Neural crest cell (in vitro differentiated cells): Measurements from ENCODE around the gene CFAP77. TPM values are rescaled to one million over a fixed set of nuclear protein-coding genes. Genes with fewer than 3 reads are reported as not detected.

Experiments
- DNase-seq: peaks from one replicate; pipeline ENCODE4 v3.0.0; 2021; ENCODE audit warnings: low read depth, mixed read lengths, low spot score
- H3K27ac Mint-ChIP-seq: one replicate; pipeline ENCODE4 v1.8.0; 2021; ENCODE audit warnings: mild to moderate bottlenecking, mixed read lengths; ENCODE audit not compliant: unreplicated experiment
- H3K27me3 Mint-ChIP-seq: 2 replicates; pipeline ENCODE4 v1.8.0; 2021; ENCODE audit warnings: low read depth, mild to moderate bottlenecking, mixed read lengths
- H3K36me3 Mint-ChIP-seq: 2 replicates; pipeline ENCODE4 v1.8.0; 2021; ENCODE audit warnings: low read depth, mild to moderate bottlenecking, mixed read lengths
- H3K4me1 Mint-ChIP-seq: 2 replicates; pipeline ENCODE4 v1.8.0; 2021; ENCODE audit warnings: mixed read lengths
- H3K4me3 Mint-ChIP-seq: one replicate; pipeline ENCODE4 v1.8.0; 2021; ENCODE audit warnings: mild to moderate bottlenecking, mixed read lengths
- H3K9me3 Mint-ChIP-seq: 2 replicates; pipeline ENCODE4 v1.8.0; 2021; ENCODE audit warnings: mixed read lengths
- total RNA-seq: library from RNA; stranded (reverse); gene quantifications from 2 replicates; pipeline ENCODE4 v1.2.1, GENCODE V29; 2021
- TF ChIP-seq, protein P1 (sequence below): fragments of 200-600 bp; sonication (generic); conservative IDR thresholded peaks from 2 replicates; pipeline ENCODE4 v1.5.0; 2021; ENCODE audit warnings: antibody characterized with exemption, mild to moderate bottlenecking

The CFAP77 gene
- total RNA-seq, 1 donor from 2014 or later: 0.23 TPM

DNA sequence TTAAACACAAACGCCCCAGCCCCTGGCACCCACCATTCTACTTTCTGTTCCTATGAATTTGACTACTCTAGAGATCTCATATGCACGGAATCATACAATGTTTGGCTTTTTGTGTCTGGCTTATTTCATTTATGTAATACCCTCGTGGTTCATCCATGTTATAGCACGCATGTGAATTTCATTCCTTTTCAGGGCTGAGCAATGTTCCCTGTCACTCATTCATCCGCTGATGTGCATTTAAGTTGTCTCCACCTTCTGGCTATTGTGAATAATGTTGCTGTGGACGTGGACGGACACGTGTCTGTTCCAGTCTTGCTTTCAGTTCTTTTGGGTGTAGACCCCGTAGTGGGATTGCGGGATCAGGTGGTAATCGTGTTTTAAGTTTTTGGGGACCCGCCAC lies 92.5 kb downstream of the CFAP77 start:
- H3K9me3 Mint-ChIP-seq: no peaks in the 10 kb centered on the region
- no peaks in the 10 kb centered on the region for H3K36me3 Mint-ChIP-seq
- no peak overlapping the region for H3K4me3 Mint-ChIP-seq
- no peak overlapping the region for H3K27ac Mint-ChIP-seq
- TF ChIP-seq, protein P1, sequence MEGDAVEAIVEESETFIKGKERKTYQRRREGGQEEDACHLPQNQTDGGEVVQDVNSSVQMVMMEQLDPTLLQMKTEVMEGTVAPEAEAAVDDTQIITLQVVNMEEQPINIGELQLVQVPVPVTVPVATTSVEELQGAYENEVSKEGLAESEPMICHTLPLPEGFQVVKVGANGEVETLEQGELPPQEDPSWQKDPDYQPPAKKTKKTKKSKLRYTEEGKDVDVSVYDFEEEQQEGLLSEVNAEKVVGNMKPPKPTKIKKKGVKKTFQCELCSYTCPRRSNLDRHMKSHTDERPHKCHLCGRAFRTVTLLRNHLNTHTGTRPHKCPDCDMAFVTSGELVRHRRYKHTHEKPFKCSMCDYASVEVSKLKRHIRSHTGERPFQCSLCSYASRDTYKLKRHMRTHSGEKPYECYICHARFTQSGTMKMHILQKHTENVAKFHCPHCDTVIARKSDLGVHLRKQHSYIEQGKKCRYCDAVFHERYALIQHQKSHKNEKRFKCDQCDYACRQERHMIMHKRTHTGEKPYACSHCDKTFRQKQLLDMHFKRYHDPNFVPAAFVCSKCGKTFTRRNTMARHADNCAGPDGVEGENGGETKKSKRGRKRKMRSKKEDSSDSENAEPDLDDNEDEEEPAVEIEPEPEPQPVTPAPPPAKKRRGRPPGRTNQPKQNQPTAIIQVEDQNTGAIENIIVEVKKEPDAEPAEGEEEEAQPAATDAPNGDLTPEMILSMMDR: no peak
- H3K27me3 Mint-ChIP-seq: peaks cover 10% of the 10 kb centered on the region
- DNase-seq: no peak
- no peaks in the 10 kb centered on the region for H3K4me1 Mint-ChIP-seq

DNA sequence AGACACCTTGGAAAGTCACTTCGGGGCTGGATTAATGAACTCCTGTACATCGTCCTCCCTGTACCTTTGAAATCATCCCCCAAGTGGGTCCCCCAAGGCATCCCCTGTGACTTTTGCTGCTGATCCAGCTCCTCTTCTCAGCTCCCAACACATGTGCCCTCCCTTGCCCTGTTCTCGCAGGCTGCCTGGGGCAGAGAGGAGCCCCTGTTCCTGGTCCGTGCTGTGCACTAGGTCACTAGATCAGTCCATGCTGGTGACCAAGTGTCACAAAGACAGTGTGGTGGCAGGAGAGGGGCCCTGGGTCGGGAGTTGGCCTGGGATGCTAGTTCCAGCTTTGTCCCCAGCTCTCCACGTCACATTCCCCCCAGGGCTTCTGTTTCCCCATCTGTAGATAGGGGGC lies 93.1 kb downstream of the CFAP77 start:
- H3K27ac Mint-ChIP-seq: no peak overlapping the region
- no peaks in the 10 kb centered on the region for H3K36me3 Mint-ChIP-seq
- H3K27me3 Mint-ChIP-seq: peaks cover 14% of the 10 kb centered on the region
- H3K4me1 Mint-ChIP-seq: peaks cover 6% of the 10 kb centered on the region
- H3K9me3 Mint-ChIP-seq: no peaks in the 10 kb centered on the region
- DNase-seq: no peak
- TF ChIP-seq, protein P1: no peak
- H3K4me3 Mint-ChIP-seq: no peak overlapping the region

DNA sequence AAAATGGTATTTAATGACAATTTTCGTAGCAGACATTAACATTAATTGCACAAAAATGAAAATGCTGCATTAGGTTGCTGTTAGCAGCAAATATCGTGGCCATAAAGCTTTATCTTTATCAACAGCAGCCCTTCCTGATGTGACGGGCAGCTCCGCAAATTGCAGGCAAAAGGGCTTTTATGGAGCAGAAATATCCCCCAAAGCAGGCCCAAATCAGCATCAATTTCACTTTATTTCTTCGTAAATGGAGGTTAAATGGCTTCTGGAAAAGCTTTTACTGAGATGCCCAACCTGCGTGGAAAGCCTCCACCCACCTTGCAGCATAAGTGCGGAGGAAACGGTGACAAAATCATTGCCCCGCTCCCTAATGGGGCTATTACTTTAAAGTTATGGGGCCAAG lies 94.5 kb downstream of the CFAP77 start:
- no peak for DNase-seq
- Mint-ChIP-seq H3K36me3 (no peaks in the 10 kb centered on the region), H3K4me1 (peaks cover 9% of the 10 kb centered on the region), H3K27me3 (peaks cover 14% of the 10 kb centered on the region), H3K4me3 (no peak overlapping the region), H3K9me3 (no peaks in the 10 kb centered on the region), H3K27ac (no peak overlapping the region)
- TF ChIP-seq, protein P1: no peak

DNA sequence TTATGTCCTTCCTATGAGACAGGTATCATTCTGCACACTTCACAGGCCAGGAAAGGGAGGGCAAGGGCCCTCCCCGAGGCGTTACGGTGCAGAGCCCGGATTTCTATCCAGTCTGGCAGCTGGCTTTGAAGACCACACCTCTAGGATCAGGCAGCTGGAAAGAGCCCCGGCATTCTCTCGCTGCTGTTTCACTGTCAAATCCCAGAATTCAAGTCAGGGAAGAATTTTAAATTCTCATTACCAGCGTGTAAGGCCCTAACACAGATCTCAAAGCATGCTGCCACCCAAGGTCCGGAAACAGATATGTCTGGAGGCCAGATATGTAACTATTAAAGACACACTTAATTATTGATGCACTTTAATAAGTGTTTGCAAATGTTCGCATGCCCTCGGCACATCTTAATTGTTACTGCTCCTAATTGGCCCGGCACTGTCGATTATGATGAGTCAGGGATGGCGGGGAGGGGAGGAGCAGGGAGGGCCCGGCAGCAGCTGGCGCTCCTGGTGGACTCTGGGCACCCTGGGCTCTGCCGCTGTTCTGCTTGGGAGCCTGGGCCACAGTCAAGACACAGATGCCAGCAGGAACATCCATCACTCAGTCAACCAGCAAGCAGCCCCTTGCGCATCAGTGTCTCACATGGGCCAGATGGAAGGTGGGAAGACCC lies 96.1 kb downstream of the CFAP77 start:
- Mint-ChIP-seq H3K4me3 (no peak overlapping the region), H3K36me3 (no peaks in the 10 kb centered on the region), H3K9me3 (no peaks in the 10 kb centered on the region), H3K27ac (no peak overlapping the region), H3K27me3 (peaks cover 14% of the 10 kb centered on the region), H3K4me1 (peaks cover 9% of the 10 kb centered on the region)
- DNase-seq: no peak
- TF ChIP-seq, protein P1: no peak

DNA sequence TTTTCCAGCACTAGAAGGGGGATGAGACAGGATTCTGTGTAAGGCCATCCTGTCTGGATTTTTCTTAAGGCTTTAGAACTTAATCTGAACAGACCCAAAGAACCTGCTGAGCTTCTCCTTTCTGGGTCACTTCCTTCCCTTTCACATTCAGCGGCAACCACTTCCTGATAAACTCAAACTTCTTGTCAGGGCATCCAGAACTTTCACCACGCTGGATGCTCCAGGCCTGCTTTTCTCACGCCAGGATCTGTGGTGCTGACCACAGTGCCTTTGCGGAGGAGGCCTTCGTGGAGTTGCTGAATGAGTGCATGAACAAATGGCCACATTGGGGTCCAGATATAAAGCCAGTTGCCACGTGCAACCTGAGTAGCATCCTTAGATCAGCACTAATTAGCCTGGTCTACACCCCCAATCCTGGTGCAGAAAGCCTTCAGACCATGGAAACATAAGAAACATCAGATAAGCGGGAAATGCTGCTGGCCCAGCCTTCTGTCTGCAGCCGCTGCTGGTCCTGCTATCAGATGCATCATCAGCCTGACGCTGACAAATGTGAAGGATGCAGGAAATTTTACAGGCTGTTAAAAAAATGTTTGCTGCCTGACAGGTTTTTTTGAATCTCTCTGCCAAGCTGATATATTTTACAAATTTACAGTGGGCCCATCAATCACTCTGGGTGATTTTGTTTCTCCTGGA lies 97.1 kb downstream of the CFAP77 start:
- TF ChIP-seq, protein P1: no peak
- no peaks in the 10 kb centered on the region for H3K36me3 Mint-ChIP-seq
- peaks cover 14% of the 10 kb centered on the region for H3K27me3 Mint-ChIP-seq
- no peak overlapping the region for H3K27ac Mint-ChIP-seq
- H3K4me3 Mint-ChIP-seq: no peak overlapping the region
- peaks cover 9% of the 10 kb centered on the region for H3K4me1 Mint-ChIP-seq
- DNase-seq: no peak
- H3K9me3 Mint-ChIP-seq: no peaks in the 10 kb centered on the region
